KOPT-K1 (cell line): ENCODE data around the gene TUBA4A.
A peak's percentile ranks its signal among the peaks of the same experiment; 100 is the strongest.
"Not testable (repeated sequence)": the region's sequence is repeated elsewhere in the genome, so short reads cannot be mapped to it uniquely, and the experiment has no call there.

Experiments used
- H3K27ac ChIP-seq: fragments of 200-600 bp; sonication (generic); 2 replicates; pipeline ENCODE4 v1.5.1; 2016; ENCODE audit warnings: antibody characterized with exemption, mild to moderate bottlenecking, low read depth, low read length; ENCODE audit not compliant: poor library complexity, severe bottlenecking
- H3K36me3 ChIP-seq: fragments of 200-600 bp; sonication (generic); 2 replicates; pipeline ENCODE4 v1.5.1; 2017; ENCODE audit warnings: antibody characterized with exemption, mild to moderate bottlenecking, low read length, moderate library complexity; ENCODE audit not compliant: insufficient read depth
- H3K9me3 ChIP-seq: fragments of 200-600 bp; sonication (generic); 2 replicates; pipeline ENCODE4 v1.5.1; 2017; ENCODE audit warnings: antibody characterized with exemption, low read length, mild to moderate bottlenecking; ENCODE audit not compliant: insufficient read depth, poor library complexity, severe bottlenecking

TUBA4A gene

GRCh38 chr2:219207884-219208740 lies 45.6 kb downstream of the TUBA4A start:
- Histone ChIP-seq H3K36me3 (peaks cover 36% of the 10 kb centered on the region; the same call in 1 of the 2 replicates), H3K27ac (peak overlapping the region; percentile 84), H3K9me3 (no peaks in the 10 kb centered on the region)

DNA sequence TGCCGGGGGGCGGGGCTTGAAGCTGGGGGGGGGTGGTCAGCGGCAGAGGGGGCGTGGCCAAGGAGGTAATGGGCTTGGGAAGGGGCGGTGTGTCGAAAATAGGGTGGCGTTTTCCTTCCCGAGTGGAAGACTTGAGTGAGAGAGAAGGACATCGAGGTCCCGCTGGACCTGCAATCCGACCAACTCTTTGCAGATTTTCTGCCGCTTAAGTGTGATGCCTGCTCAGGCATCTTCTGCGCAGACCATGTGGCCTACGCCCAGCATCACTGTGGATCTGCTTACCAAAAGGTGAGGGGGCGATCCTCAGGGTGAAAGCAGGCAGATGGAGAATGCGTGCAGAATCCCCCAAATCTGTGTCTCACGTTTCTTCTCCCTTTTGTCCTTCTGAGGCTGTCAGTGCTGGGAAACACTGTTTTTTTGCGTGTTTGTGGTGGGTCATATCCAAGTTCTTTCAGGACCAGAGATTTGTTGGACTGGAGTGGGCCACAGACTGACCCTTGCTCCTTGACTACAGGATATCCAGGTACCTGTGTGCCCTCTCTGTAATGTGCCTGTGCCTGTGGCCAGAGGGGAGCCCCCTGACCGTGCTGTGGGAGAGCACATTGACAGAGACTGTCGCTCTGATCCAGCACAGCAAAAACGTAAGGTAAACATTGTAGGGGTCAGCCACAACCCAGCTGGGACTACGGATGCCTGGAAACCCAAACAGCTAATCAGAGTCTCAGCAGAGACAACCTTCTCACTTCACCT lies 46.4 kb downstream of the TUBA4A start:
- Histone ChIP-seq H3K9me3 (no peaks in the 10 kb centered on the region), H3K36me3 (peaks cover 29% of the 10 kb centered on the region; the same call in 1 of the 2 replicates), H3K27ac (peak overlapping the region; percentile 84)

- Histone ChIP-seq H3K9me3 (no peaks in the 10 kb centered on the region), H3K36me3 (peaks cover 25% of the 10 kb centered on the region; the same call in 1 of the 2 replicates), H3K27ac (peak within 1 kb of the TSS; percentile 84)
Observed at GRCh38 chr2:219206328-219207133, 47.2 kb downstream of the TUBA4A start, which contains the start of gene ZFAND2B. TSS of gene ZFAND2B (plus strand) at chr2:219206782. CDS start at chr2:219206988, 206 bp downstream.

DNA sequence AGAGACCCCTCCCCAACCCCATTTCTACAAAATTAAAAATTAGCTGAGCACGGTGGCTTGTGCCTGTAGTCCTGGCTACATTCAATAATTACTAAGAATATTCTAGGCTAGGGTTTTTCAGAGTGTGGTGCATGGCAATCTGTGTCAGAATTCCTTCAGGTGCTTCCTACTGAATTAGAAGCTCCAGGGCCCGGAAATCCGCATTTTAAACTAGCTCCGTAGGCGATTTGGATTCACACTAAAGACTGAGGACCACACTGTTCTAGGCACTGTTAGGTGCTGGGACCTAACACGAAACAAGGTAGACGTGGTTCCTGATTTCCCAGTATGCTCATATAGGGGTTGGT lies 47.8 kb downstream of the TUBA4A start:
- Histone ChIP-seq H3K9me3 (no peaks in the 10 kb centered on the region), H3K27ac (peak overlapping the region; percentile 84), H3K36me3 (peaks cover 25% of the 10 kb centered on the region; the same call in 1 of the 2 replicates)

GRCh38 chr2:219205165-219205538 lies 48.6 kb downstream of the TUBA4A start:
- Histone ChIP-seq H3K9me3 (no peaks in the 10 kb centered on the region), H3K27ac (no peak overlapping the region), H3K36me3 (peaks cover 21% of the 10 kb centered on the region; the same call in 1 of the 2 replicates)

- Histone ChIP-seq H3K27ac (no peak overlapping the region), H3K36me3 (peaks cover 16% of the 10 kb centered on the region; the same call in 1 of the 2 replicates), H3K9me3 (no peaks in the 10 kb centered on the region)
Observed at GRCh38 chr2:219204425-219205164, 49.1 kb downstream of the TUBA4A start.

DNA sequence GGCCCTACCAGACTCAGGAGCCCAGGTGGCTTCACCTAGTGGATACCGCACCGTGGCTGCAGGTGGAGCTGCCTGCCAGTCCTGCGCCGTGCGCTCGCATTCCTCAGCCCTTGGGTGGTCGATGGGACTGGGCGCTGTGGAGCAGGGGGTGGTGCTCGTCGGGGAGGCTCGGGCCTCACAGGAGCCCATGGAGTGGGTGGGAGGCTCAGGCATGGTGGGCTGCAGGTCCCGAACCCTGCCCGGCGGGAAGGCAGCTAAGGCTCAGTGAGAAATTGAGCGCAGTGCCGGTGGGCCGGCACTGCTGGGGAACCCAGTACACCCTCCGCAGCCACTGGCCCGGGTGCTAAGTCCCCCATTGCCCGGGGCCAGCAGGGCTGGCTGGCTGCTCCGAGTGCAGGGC lies 52.4 kb downstream of the TUBA4A start:
- not testable (repeated sequence) for H3K9me3 ChIP-seq, H3K27ac ChIP-seq, H3K36me3 ChIP-seq

- not testable (repeated sequence) for H3K36me3 ChIP-seq, H3K9me3 ChIP-seq, H3K27ac ChIP-seq
Observed at GRCh38 chr2:219200502-219201326, 53.0 kb downstream of the TUBA4A start.
